GM23338 (cell line): Measurements from ENCODE around the gene DENR. TPM values are rescaled to one million over a fixed set of nuclear protein-coding genes. Genes with fewer than 3 reads are reported as not detected.
"Not testable (repeated sequence)": the region's sequence is repeated elsewhere in the genome, so short reads cannot be mapped to it uniquely, and the experiment has no call there.

Experiments used
- ATAC-seq: fragments of 200-7000 bp; cut with Tn5 transposase; 3 replicates; pipeline ENCODE4 v1.9.1; 2020
- DNase-seq: peaks from one replicate; pipeline ENCODE4 v3.0.0-alpha.2; 2015; ENCODE audit warnings: low spot score
- H2AFZ ChIP-seq: fragments of 200-600 bp; sonication (generic); 2 replicates; pipeline ENCODE4 v1.8.0; 2016; ENCODE audit warnings: antibody characterized with exemption, mild to moderate bottlenecking, moderate library complexity
- H3F3A ChIP-seq: fragments of 200-600 bp; sonication (generic); replicated peaks from 2 replicates; pipeline ENCODE4 v1.8.0; 2017; ENCODE audit warnings: antibody characterized with exemption, mixed run types, low read depth
- H3K27ac ChIP-seq: fragments of 200-600 bp; sonication (generic); 2 replicates; pipeline ENCODE4 v1.6.1; 2016; ENCODE audit warnings: low read depth
- H3K27me3 ChIP-seq: fragments of 200-600 bp; sonication (generic); 2 replicates; pipeline ENCODE4 v1.8.0; 2016; ENCODE audit warnings: mild to moderate bottlenecking, mixed run types, moderate library complexity; ENCODE audit not compliant: insufficient read depth
- H3K36me3 ChIP-seq: fragments of 200-600 bp; sonication (generic); 2 replicates; pipeline ENCODE4 v1.8.0; 2016; ENCODE audit warnings: mild to moderate bottlenecking; ENCODE audit not compliant: insufficient read depth
- H3K4me1 ChIP-seq: fragments of 200-600 bp; sonication (generic); 2 replicates; pipeline ENCODE4 v1.8.0; 2016; ENCODE audit warnings: mild to moderate bottlenecking, moderate library complexity; ENCODE audit not compliant: insufficient read depth
- H3K4me2 ChIP-seq: fragments of 200-600 bp; sonication (generic); 2 replicates; pipeline ENCODE4 v1.7.1; 2017; ENCODE audit warnings: mixed run types
- H3K4me3 ChIP-seq: fragments of 200-600 bp; sonication (generic); 2 replicates; pipeline ENCODE4 v1.6.1; 2016; ENCODE audit warnings: mixed run types
- H3K79me2 ChIP-seq: fragments of 200-600 bp; sonication (generic); replicated peaks from 2 replicates; pipeline ENCODE4 v1.8.0; 2017; ENCODE audit warnings: mild to moderate bottlenecking; ENCODE audit not compliant: insufficient read depth
- H3K9me2 ChIP-seq: fragments of 200-600 bp; sonication (generic); 2 replicates; pipeline ENCODE4 v1.8.0; 2017; ENCODE audit not compliant: insufficient read depth
- H4K20me1 ChIP-seq: fragments of 200-600 bp; sonication (generic); replicated peaks from 2 replicates; pipeline ENCODE4 v1.8.0; 2017; ENCODE audit warnings: mild to moderate bottlenecking; ENCODE audit not compliant: insufficient read depth
- H3K27ac Mint-ChIP-seq: 2 replicates; pipeline ENCODE4 v1.8.0; 2020; ENCODE audit warnings: inconsistent platforms, mild to moderate bottlenecking, moderate library complexity, mixed read lengths
- H3K27me3 Mint-ChIP-seq: 3 replicates; pipeline ENCODE4 v1.8.0; 2022; ENCODE audit warnings: low read depth, mild to moderate bottlenecking, moderate library complexity, mixed read lengths, inconsistent platforms; ENCODE audit not compliant: insufficient read depth, poor library complexity
- H3K36me3 Mint-ChIP-seq: 3 replicates; pipeline ENCODE4 v1.8.0; 2021; ENCODE audit warnings: low read depth, mild to moderate bottlenecking, inconsistent platforms, moderate library complexity, mixed read lengths
- H3K4me1 Mint-ChIP-seq: 3 replicates; pipeline ENCODE4 v1.8.0; 2020; ENCODE audit warnings: mild to moderate bottlenecking, inconsistent platforms, mixed read lengths
- H3K4me3 Mint-ChIP-seq: 3 replicates; pipeline ENCODE4 v1.8.0; 2021; ENCODE audit warnings: moderate library complexity, mild to moderate bottlenecking, inconsistent platforms, mixed read lengths
- H3K9me3 Mint-ChIP-seq: 3 replicates; pipeline ENCODE4 v1.8.0; 2020; ENCODE audit warnings: moderate library complexity, mild to moderate bottlenecking, inconsistent platforms, mixed read lengths
- CTCF ChIP-seq, 2 experiments: fragments of 200-600 bp in 1 of 2; sonication (generic) in 1 of 2; conservative IDR thresholded peaks; 2 replicates each; pipeline versions ENCODE4 v1.5.1 to v1.6.1; 2016 to 2017; ENCODE audit warnings: antibody characterized with exemption in 2 of 2, low read depth in 2 of 2, mild to moderate bottlenecking in 2 of 2, moderate library complexity in 1 of 2
- ETS1 ChIP-seq: IDR thresholded peaks from 2 replicates; pipeline ENCODE4 v1.6.1; 2016; ENCODE audit warnings: antibody characterized with exemption
- EZH2 ChIP-seq: fragments of 200-600 bp; sonication (generic); IDR thresholded peaks from one replicate; pipeline ENCODE4 v1.8.0; 2017; ENCODE audit warnings: antibody characterized with exemption, mild to moderate bottlenecking, low read depth; ENCODE audit not compliant: unreplicated experiment
- NANOG ChIP-seq: IDR thresholded peaks from 2 replicates; pipeline ENCODE4 v1.6.1; 2016; ENCODE audit warnings: antibody characterized with exemption, borderline replicate concordance
- POLR2AphosphoS5 ChIP-seq: IDR thresholded peaks from 2 replicates; pipeline ENCODE4 v1.6.1; 2016; ENCODE audit warnings: antibody characterized with exemption, low read depth
- REST ChIP-seq: IDR thresholded peaks from one replicate; pipeline ENCODE4 v1.6.1; 2018; ENCODE audit warnings: antibody characterized with exemption; ENCODE audit not compliant: unreplicated experiment
- STAT1 ChIP-seq: IDR thresholded peaks from one replicate; pipeline ENCODE4 v1.6.1; 2016; ENCODE audit warnings: antibody characterized with exemption; ENCODE audit not compliant: unreplicated experiment
- ZNF114 ChIP-seq: fragments of 250-450 bp; sonication (Bioruptor Pico); IDR thresholded peaks from 2 replicates; pipeline ENCODE4 v1.5.0; 2020; ENCODE audit warnings: mild to moderate bottlenecking, moderate library complexity
- ZNF331 ChIP-seq: fragments of 250-450 bp; sonication (Bioruptor Pico); IDR thresholded peaks from 2 replicates; pipeline ENCODE4 v1.5.0; 2020; ENCODE audit warnings: low read depth, mild to moderate bottlenecking, moderate library complexity
- polyA plus RNA-seq: library from polyadenylated mRNA; unstranded; fragments of >200 nt; fragmentation: Nextera tagmentation; extraction: Ambion mirVana; gene quantifications from 2 replicates; pipeline ENCODE4 v1.2.1, GENCODE V29; 2016
- total RNA-seq: library from RNA; depleted of rRNA; stranded (reverse); fragments of >200 nt; shearing (Covaris generic); gene quantifications from 2 replicates; pipeline ENCODE4 v1.2.3, GENCODE V29; 2014

DENR gene
- total and polyA plus RNA-seq, 2 experiments from 2014 or later: 55.2 to 130 TPM

- not testable (repeated sequence) for H3K9me3 Mint-ChIP-seq, H3K27me3 Mint-ChIP-seq, H4K20me1 ChIP-seq, H3K9me2 ChIP-seq, H3F3A ChIP-seq, ATAC-seq, H2AFZ ChIP-seq, H3K27me3 ChIP-seq, DNase-seq
- Mint-ChIP-seq H3K4me3 (peak overlapping the region; percentile 88), H3K4me1 (peaks cover 25% of the 10 kb centered on the region), H3K36me3 (peaks cover 34% of the 10 kb centered on the region), H3K27ac (peak overlapping the region; percentile 100)
- peak overlapping the region; percentile 96 for H3K27ac ChIP-seq
- peaks cover 13% of the 10 kb centered on the region for H3K4me1 ChIP-seq
- H3K4me3 ChIP-seq: peak overlapping the region; percentile 92
- H3K36me3 ChIP-seq: peaks cover 18% of the 10 kb centered on the region
- H3K4me2 ChIP-seq: peak overlapping the region; percentile 75
- peaks cover 31% of the 10 kb centered on the region for H3K79me2 ChIP-seq
These were observed 1.7 kb upstream of the DENR start for GRCh38 chr12:122750781-122751515.

- Histone ChIP-seq H3K9me2 (no peaks in the 10 kb centered on the region), H3K27ac (peak overlapping the region; percentile 79), H2AFZ (no peak overlapping the region), H3K4me3 (peak overlapping the region; percentile 92), H3K27me3 (no peaks in the 10 kb centered on the region), H3K4me2 (peak overlapping the region; percentile 92), H3K4me1 (peaks cover 13% of the 10 kb centered on the region), H3K79me2 (peaks cover 54% of the 10 kb centered on the region), H3K36me3 (peaks cover 37% of the 10 kb centered on the region), H4K20me1 (peaks cover 19% of the 10 kb centered on the region; the same call in 1 of the 2 replicates), H3F3A (no peaks in the 10 kb centered on the region)
- H3K9me3 Mint-ChIP-seq: peaks cover 3% of the 10 kb centered on the region; the same call in 1 of the 3 replicates
- peaks cover 6% of the 10 kb centered on the region for H3K27me3 Mint-ChIP-seq
- peaks cover 56% of the 10 kb centered on the region for H3K36me3 Mint-ChIP-seq
- peak overlapping the region; percentile 94 for H3K27ac Mint-ChIP-seq
- ATAC-seq (no peak), DNase-seq (no peak)
- peaks cover 25% of the 10 kb centered on the region for H3K4me1 Mint-ChIP-seq
- peak overlapping the region; percentile 88 for H3K4me3 Mint-ChIP-seq
- no peak for TF ChIP-seq ZNF114 (CRISPR knock-in tag)
- TF ChIP-seq EZH2: no peak
- TF ChIP-seq CTCF (conservative IDR thresholded peaks at IDR 0.05; ENCODE audit: low read depth in 2 of 2): no peak
- TF ChIP-seq ZNF331: no peak
- no peak for TF ChIP-seq ETS1
- TF ChIP-seq REST: no peak
- no peak for TF ChIP-seq NANOG
- no peak for TF ChIP-seq STAT1
- TF ChIP-seq POLR2AphosphoS5: no peak
These were observed 661 bp downstream of the DENR start for GRCh38 chr12:122753319-122753650.
